Activated naive CD4-positive, alpha-beta T cell treated with anti-CD3 and anti-CD28 coated beads for 36 hours (primary cell): ENCODE data around the gene SLC35B2. TPM values are rescaled to one million over a fixed set of nuclear protein-coding genes. Genes with fewer than 3 reads are reported as not detected.

Experiments
- CTCF ChIA-PET: fragments of 350-600 bp; sonication (Branson Sonifier 250); formaldehyde crosslinking; loops from one replicate; lab custom pipeline; 2021; ENCODE audit warnings: antibody characterized with exemption; lab: Charles Lee
- DNase-seq: peaks from one replicate; pipeline ENCODE4 v3.0.0-alpha.2; 2020
- H3K27ac Mint-ChIP-seq: one replicate; pipeline ENCODE4 v1.8.0; 2021; ENCODE audit warnings: mild to moderate bottlenecking, mixed read lengths
- H3K27me3 Mint-ChIP-seq: one replicate; pipeline ENCODE4 v1.8.0; 2021; ENCODE audit warnings: low read depth, mixed read lengths
- H3K36me3 Mint-ChIP-seq: one replicate; pipeline ENCODE4 v1.8.0; 2021; ENCODE audit warnings: low read depth, mixed read lengths
- H3K4me1 Mint-ChIP-seq: one replicate; pipeline ENCODE4 v1.8.0; 2021; ENCODE audit warnings: low read depth, mixed read lengths
- H3K4me3 Mint-ChIP-seq: one replicate; pipeline ENCODE4 v1.8.0; 2021; ENCODE audit warnings: mild to moderate bottlenecking, moderate library complexity, mixed read lengths
- H3K9me3 Mint-ChIP-seq: one replicate; pipeline ENCODE4 v1.8.0; 2021; ENCODE audit warnings: mixed read lengths
- intact Hi-C: fragments of 100-400 bp; cut with micrococcal nuclease; formaldehyde crosslinking; loops from one replicate; pipeline ENCODE4 v1.15.1; 2023
- total RNA-seq, 2 experiments: library from RNA; stranded (reverse); gene quantifications; one replicate each; pipeline ENCODE4 v1.2.3, GENCODE V29; 2021

Gene SLC35B2
- total RNA-seq, 2 experiments from 2014 or later: 7.2 to 7.3 TPM

DNA sequence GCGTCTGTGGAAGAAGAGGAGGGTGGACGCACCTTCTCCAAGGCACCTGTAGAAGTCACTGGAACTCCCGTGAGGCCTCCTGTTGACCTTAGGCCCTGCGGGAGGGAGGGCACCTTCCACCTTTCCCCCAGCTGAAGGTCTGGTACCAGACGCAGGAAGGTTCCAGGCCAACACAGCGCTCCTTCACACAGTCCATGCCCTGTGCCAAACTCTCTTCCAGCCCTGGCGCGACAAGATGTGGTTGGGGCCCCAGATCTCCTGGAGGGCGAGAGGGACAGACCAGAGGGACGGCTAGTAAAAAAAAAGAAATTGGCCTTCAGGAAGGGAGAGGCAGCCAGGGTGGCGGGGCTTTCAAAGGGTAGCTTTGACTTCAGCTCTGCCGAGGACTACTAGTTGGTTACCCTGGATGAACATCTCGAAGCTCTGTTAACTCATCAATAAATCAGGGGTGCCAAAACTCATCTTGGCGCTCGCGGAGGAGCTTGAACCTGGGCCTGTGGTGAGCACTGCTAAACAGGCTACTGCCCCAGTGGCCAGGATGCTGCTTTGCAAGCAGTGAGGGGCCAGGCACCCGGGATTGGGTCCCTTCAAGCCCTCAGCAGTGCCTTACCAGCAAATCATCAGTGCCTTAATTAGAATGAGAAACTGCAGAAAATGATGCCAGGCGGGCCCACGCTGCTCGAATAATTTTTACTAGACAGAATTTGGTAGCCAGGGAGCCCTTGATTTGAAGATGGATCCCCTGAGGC is 40.9 kb upstream of the SLC35B2 start:
- H3K4me3 Mint-ChIP-seq: peak overlapping the region; percentile 66
- intact Hi-C loops: no loop called here
- H3K9me3 Mint-ChIP-seq: no peaks in the 10 kb centered on the region
- DNase-seq: no peak
- H3K27me3 Mint-ChIP-seq: peaks cover 29% of the 10 kb centered on the region
- no peak overlapping the region for H3K27ac Mint-ChIP-seq
- CTCF ChIA-PET: interaction anchor here (0.5 to 4.6 kb wide), 4 partner anchors 15 to 44 kb away, joined by 3 to 36 read pairs (median 3); partner anchors contain the start of gene AARS2
- peaks cover 11% of the 10 kb centered on the region for H3K4me1 Mint-ChIP-seq
- peaks cover 16% of the 10 kb centered on the region for H3K36me3 Mint-ChIP-seq

DNA sequence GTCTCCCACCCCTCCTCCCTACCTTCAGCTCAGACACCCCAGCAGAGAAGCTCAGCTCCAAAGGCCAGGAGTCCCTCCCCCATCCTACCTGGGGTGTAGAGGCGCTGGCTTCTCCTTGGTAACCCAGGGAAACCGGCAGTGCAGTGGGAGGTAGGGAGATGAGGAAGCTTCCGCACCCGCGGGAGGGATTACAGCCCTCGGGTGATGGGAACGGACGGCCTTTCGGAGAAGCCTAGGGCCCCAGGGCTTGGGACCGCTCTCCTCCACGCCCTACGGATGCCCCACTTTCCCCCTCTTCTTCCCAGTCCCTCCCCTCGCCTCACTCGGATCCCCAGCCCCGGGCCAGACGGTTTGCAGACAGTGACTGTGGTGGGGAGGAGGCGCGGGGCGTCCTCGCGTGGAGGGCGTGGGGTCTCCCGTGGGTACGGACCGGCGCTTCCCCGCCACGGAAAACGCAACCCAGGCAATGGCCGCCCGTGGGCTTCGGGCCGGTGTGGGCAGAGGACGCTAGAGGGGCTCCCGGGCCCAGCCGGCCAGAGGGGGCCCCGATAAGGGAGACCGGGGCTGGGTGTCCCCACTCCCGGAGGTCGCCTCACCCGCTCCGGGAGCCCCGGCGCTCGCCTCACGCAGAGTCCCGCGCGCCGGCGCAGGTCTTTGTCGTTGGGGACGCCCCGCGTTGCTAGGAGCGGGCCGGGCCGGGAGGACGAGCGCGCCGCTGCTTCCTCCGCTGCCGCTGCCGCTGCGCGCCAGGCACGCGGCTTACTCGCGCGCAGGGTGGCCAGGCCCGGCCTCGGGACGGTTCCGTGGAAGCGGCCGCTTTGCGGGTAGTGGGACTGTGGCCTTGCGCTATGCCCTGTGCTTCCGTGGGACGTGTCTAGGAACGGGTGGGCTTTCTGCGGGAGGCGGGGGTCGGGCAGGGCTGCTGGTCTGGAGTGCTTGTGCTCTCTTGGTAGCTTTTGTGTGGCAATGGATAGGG is 40.0 kb upstream of the SLC35B2 start:
- peaks cover 11% of the 10 kb centered on the region for H3K36me3 Mint-ChIP-seq
- H3K9me3 Mint-ChIP-seq: no peaks in the 10 kb centered on the region
- intact Hi-C loops: loop anchor here (2.0 kb wide), 1 partner anchor 29 kb away; no protein-coding TSS in a partner anchor
- CTCF ChIA-PET: interaction anchor here (0.9 to 4.6 kb wide), 4 partner anchors 15 to 121 kb away, joined by 3 to 36 read pairs (median 6); partner anchors contain the start of gene AARS2
- H3K27ac Mint-ChIP-seq: no peak overlapping the region
- peak overlapping the region; percentile 66 for H3K4me3 Mint-ChIP-seq
- peaks cover 32% of the 10 kb centered on the region for H3K27me3 Mint-ChIP-seq
- peak; percentile 71 for DNase-seq
- H3K4me1 Mint-ChIP-seq: peaks cover 11% of the 10 kb centered on the region

DNA sequence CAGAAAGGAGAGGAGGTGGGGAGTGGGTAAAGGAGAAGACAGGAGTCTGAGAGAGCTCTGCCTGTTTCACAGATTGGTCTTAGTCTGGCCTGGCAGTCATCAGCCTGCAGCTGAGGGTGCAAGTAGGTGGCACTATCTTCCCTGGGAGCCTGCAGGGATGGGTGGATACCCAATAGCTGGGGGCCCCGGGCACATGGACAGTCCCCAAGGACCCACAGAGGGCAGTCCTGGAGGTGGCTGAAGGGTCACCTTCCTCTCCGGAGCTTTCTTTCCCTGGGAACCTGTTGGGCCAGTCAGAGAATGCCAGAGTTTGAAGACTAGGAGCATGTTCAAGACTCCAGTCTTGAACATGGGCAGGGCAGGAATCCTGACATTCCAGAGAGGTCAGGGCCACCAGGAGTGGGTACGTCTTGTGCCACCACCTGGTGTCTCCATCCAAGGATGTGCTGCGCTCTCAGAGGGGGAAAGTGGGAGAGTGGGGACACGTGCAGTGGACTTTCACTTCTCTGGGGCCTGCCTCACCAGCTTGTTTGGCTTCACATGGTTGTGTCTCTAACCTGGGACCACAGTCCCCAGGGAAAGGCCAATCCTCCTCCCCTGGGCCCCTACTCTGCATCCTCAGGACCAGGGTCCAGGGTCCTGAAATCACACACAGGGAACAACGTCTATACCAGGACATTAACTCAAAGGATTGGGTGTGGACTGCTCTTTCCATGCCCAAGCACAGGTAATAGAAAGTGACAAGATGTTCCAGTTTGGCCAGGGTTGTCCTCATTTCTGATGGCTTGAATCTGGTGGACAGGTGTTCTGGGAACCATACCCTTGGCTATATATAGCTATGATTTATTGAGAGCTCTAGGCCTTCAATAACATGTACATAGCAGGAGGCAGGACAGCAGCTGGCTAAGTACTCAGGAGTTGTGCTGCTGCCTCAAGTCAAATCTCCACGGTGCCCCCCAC is 37.8 kb upstream of the SLC35B2 start:
- Mint-ChIP-seq H3K4me1 (peaks cover 11% of the 10 kb centered on the region), H3K27me3 (peaks cover 48% of the 10 kb centered on the region), H3K9me3 (no peaks in the 10 kb centered on the region), H3K27ac (no peak overlapping the region), H3K36me3 (peaks cover 3% of the 10 kb centered on the region), H3K4me3 (no peak overlapping the region)
- DNase-seq: no peak
- CTCF ChIA-PET: interaction anchor here (0.6 to 4.6 kb wide), 6 partner anchors 11 to 123 kb away, joined by 3 to 36 read pairs (median 6); partner anchors contain the start of gene AARS2
- intact Hi-C loops: no loop called here

DNA sequence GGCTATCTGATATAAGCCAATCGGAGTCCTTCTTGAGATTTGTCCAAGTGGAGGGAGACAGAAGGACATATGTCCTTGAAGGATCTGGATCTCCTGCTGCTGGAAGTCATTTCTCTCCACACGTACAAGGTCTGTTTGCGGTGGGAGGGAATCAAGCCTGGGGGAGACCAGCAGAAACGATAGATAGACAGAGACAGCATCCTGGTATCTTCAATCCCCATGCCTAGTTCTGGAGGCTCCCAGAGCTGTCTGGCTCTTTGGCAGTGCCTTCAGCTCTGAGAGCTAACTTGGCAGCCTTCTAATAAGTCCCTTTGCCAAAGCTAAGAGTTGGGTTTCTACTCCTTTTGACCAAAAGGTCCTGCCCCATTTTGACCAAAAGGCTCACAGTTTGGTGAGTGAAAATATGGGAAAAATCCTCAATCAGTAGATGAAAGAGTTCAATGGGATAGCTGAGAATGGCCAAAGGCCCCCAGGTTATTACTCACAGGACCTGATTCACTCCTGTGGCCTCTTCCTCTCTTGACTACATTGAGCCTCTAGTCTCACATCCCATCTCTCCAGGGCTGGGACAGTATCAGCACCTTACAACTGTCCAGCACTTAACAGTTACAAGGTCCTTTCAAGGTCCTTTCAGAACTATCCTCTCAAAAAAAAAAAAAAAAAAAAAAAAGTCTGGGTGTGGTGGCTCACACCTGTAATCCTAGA is 35.5 kb upstream of the SLC35B2 start:
- no peak overlapping the region for H3K27ac Mint-ChIP-seq
- H3K4me3 Mint-ChIP-seq: no peak overlapping the region
- no peaks in the 10 kb centered on the region for H3K9me3 Mint-ChIP-seq
- CTCF ChIA-PET: interaction anchor here (0.5 to 1.4 kb wide), 5 partner anchors 10 to 101 kb away, joined by 3 to 5 read pairs (median 3); no protein-coding TSS in a partner anchor
- peaks cover 6% of the 10 kb centered on the region for H3K4me1 Mint-ChIP-seq
- no peaks in the 10 kb centered on the region for H3K36me3 Mint-ChIP-seq
- DNase-seq: no peak
- intact Hi-C loops: no loop called here
- peaks cover 54% of the 10 kb centered on the region for H3K27me3 Mint-ChIP-seq

DNA sequence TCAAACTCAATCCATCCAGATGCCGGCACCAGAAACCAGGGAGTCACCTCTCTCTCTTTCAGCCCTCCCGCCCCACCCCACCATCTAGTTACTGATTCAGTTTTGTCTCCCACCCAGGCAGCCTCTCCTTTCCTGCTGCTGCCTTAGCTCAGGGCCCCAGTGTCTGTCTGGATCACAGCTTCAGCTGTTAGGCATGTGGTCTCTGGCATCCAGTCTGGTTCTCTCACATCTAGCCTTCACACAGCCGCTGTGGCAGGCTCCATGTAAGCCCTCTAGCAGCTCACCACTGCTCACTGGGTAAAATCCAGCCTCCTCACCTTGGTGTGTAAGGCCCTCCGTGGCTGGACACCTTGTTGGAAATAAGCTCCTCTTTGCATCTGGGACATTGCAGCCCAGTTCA is 34.5 kb upstream of the SLC35B2 start:
- Mint-ChIP-seq H3K36me3 (no peaks in the 10 kb centered on the region), H3K4me3 (no peak overlapping the region), H3K9me3 (no peaks in the 10 kb centered on the region), H3K27ac (no peak overlapping the region), H3K4me1 (peaks cover 4% of the 10 kb centered on the region), H3K27me3 (peaks cover 62% of the 10 kb centered on the region)
- CTCF ChIA-PET: interaction anchor here (1.4 kb wide), 1 partner anchor 13 kb away, joined by 5 read pairs; no protein-coding TSS in a partner anchor
- no peak for DNase-seq
- intact Hi-C loops: no loop called here

DNA sequence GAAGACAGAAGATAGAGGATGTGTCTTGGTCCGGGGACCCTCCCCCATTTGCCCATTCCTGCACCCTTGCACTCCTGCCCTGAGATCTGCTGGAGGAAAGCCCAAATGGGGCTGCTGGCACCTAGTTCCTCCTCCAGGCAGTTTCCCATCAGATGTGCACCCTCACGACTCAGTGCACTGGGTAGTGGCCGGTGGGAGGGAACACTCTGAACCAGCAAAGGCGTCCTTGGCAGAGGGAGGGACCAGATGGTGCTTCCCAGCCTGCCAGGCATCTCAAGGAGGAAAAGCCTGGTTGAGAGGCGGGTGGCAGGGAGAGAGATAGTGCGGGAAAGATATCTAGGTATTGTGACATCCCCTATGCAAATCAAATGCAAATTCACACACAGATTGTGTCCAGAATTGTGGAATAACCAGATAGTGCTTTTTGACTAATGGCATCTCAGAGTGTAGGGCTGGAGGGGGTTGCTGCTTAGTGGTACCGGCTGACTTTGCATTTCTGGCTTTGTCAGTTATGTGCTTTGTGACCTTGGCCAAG is 32.5 kb upstream of the SLC35B2 start:
- no peaks in the 10 kb centered on the region for H3K36me3 Mint-ChIP-seq
- H3K4me1 Mint-ChIP-seq: no peaks in the 10 kb centered on the region
- no peak for DNase-seq
- peaks cover 52% of the 10 kb centered on the region for H3K27me3 Mint-ChIP-seq
- H3K4me3 Mint-ChIP-seq: no peak overlapping the region
- intact Hi-C loops: no loop called here
- H3K27ac Mint-ChIP-seq: no peak overlapping the region
- H3K9me3 Mint-ChIP-seq: no peaks in the 10 kb centered on the region
- CTCF ChIA-PET: no interaction called here

DNA sequence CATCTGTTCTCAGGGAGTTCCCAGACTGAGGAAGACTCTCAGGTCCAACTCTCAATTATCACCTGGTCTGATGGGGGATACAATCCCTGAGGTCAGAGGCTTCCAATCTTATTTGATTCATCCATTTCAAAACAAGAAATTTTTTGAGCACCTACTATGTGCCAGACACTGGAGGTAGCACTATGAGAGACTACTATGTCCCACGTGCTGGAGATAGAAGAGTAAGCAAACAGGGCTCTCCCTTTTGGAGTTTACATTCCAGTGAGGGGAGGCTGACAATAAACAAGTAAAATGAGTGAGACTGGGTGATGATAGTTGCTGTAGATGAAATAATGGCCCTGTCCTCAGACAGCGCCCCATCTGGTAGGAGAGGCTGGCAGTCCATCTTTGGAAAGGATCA is 29.4 kb upstream of the SLC35B2 start:
- no peaks in the 10 kb centered on the region for H3K36me3 Mint-ChIP-seq
- H3K9me3 Mint-ChIP-seq: no peaks in the 10 kb centered on the region
- no peak for DNase-seq
- H3K4me3 Mint-ChIP-seq: no peak overlapping the region
- peaks cover 51% of the 10 kb centered on the region for H3K27me3 Mint-ChIP-seq
- intact Hi-C loops: no loop called here
- CTCF ChIA-PET: interaction anchor here (2.4 kb wide), 1 partner anchor 18 kb away, joined by 12 read pairs; no protein-coding TSS in a partner anchor
- no peak overlapping the region for H3K27ac Mint-ChIP-seq
- H3K4me1 Mint-ChIP-seq: no peaks in the 10 kb centered on the region

DNA sequence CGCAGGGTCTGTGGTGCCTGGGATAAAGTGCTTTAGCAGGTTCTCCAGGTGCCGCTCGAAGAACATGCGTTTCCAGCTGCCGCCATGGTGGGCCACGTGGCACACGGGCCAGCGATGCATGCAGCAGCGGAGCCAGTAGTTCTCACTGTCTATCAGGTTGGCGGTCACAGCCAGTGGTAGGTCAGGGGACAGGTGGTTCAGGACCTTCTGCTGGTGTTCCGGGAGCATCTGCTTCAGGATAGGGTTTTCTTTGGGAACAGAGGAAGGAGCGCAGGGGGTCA is 28.9 kb upstream of the SLC35B2 start:
- H3K36me3 Mint-ChIP-seq: no peaks in the 10 kb centered on the region
- H3K27me3 Mint-ChIP-seq: peaks cover 49% of the 10 kb centered on the region
- no peak overlapping the region for H3K4me3 Mint-ChIP-seq
- CTCF ChIA-PET: no interaction called here
- intact Hi-C loops: no loop called here
- no peak for DNase-seq
- no peak overlapping the region for H3K27ac Mint-ChIP-seq
- no peaks in the 10 kb centered on the region for H3K4me1 Mint-ChIP-seq
- H3K9me3 Mint-ChIP-seq: no peaks in the 10 kb centered on the region

DNA sequence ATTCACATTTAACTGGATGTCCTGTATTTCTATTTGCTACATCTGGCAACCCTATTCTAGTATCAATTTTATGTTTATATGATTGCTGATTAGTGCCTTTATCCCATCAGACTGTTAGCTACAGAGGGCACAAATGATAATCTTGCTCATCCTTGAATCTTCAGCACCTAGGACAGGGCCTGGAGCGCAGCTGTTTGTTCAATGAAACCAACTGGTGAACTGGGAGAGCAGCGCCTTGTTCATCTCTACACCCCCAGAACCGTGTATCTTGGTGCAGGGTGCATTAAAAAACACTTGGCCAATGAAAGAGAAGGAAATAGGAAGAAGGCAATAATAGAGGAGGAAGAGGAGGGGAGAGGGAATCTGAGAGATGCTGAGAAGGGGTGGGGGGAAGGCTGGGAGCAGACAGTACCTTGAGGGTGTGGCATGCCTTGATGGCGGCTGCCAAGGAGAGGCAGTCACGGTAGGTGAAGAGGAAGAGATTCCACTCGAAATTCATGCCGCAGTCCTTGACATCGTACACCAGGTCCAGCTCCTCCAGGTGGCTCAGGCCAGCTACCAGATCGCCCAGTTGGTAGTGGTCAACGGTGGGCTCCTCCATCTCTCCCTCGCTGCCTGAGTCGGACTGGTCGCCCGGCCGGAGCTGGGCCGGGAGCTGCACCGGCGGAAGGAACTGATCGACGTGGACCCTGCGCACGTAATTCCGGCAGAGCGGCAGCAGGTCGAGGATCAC is 28.4 kb upstream of the SLC35B2 start:
- H3K27ac Mint-ChIP-seq: no peak overlapping the region
- CTCF ChIA-PET: interaction anchor here (1.2 kb wide), 1 partner anchor 27 kb away, joined by 3 read pairs; the partner anchor contains the start of gene AARS2
- no peaks in the 10 kb centered on the region for H3K9me3 Mint-ChIP-seq
- H3K27me3 Mint-ChIP-seq: peaks cover 44% of the 10 kb centered on the region
- no peaks in the 10 kb centered on the region for H3K36me3 Mint-ChIP-seq
- H3K4me1 Mint-ChIP-seq: no peaks in the 10 kb centered on the region
- no peak for DNase-seq
- intact Hi-C loops: no loop called here
- no peak overlapping the region for H3K4me3 Mint-ChIP-seq

DNA sequence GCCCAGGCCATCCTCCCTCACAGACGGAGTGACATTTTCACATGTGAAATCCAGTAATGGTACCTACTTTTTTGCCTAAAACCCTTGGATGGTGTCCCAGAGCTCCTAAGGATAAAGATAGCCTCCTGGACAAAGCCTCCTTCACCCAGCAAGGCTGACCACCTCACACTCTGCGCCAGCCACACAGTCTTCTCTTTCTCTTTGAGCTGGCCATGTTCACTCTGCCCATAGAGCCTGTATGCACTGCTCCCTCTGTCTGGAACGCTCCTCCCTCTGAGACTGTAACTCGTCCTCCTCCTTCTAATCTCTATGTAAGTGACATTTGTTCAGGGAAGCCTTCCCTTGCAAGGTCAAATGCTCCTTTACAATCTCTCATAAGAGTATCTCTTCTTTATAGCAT is 27.5 kb upstream of the SLC35B2 start:
- Mint-ChIP-seq H3K36me3 (no peaks in the 10 kb centered on the region), H3K27ac (no peak overlapping the region), H3K4me3 (no peak overlapping the region), H3K9me3 (no peaks in the 10 kb centered on the region), H3K27me3 (peaks cover 48% of the 10 kb centered on the region), H3K4me1 (no peaks in the 10 kb centered on the region)
- CTCF ChIA-PET: interaction anchor here (1.2 to 2.0 kb wide), 2 partner anchors 11 to 28 kb away, joined by 3 to 5 read pairs; partner anchors contain the start of gene AARS2
- no peak for DNase-seq
- intact Hi-C loops: no loop called here
